Bronchial epithelial cell (primary cell): Measurements from ENCODE around the gene MOV10L1. TPM values are rescaled to one million over a fixed set of nuclear protein-coding genes. Genes with fewer than 3 reads are reported as not detected.
"Not testable (repeated sequence)": the region's sequence is repeated elsewhere in the genome, so short reads cannot be mapped to it uniquely, and the experiment has no call there.

Source experiments
- DNase-seq: peaks from one replicate; pipeline ENCODE4 v3.0.0-alpha.2; 2010; ENCODE audit warnings: low read depth
- FAIRE-seq: peaks from 2 replicates; lab custom pipeline; 2011; peaks lifted over from hg19 to GRCh38; lab: Jason Lieb, UNC
- H3K27me3 ChIP-seq: 2 replicates; pipeline ENCODE4 v1.5.1; 2011; ENCODE audit warnings: low read length; ENCODE audit not compliant: control insufficient read depth, insufficient read depth
- H3K36me3 ChIP-seq: 2 replicates; pipeline ENCODE4 v1.5.1; 2011; ENCODE audit warnings: low read length; ENCODE audit not compliant: control insufficient read depth, insufficient read depth
- H3K4me3 ChIP-seq: 2 replicates; pipeline ENCODE4 v1.5.1; 2011; ENCODE audit warnings: mild to moderate bottlenecking, low read depth, low read length, control low read depth
- total RNA-seq: library from RNA; depleted of rRNA; stranded (reverse); fragments of >200 nt; gene quantifications from 2 replicates; pipeline ENCODE4 v1.2.1, GENCODE V29; 2014
- TF ChIP-seq, protein P1 (sequence below): IDR thresholded peaks from 2 replicates; pipeline ENCODE4 v1.5.1; 2011; ENCODE audit warnings: mild to moderate bottlenecking, moderate library complexity, low read length, control low read depth, inconsistent platforms; ENCODE audit not compliant: insufficient read depth, severe bottlenecking

The MOV10L1 gene
- total RNA-seq, 1 donor from 2014 or later = 0.26 TPM

DNA sequence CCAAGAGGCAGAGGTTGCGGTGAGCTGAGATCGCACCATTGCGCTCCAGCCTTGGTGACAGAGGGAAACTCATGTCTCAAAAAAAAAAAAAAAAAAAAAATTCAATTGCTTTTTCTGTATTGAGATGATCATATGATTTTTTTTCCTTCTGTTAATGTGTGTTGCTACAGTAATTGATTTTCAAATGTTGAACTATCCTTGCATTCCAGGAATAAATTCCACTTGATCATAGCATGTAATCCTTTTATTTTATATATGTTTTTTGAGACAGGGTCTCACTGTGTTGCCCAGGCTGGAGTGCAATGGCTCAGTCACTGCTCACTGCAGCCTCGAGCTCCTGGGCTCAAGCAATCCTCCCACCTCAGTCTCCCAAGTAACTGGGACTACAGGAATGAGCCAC lies 33.3 kb downstream of the MOV10L1 start:
- H3K36me3 ChIP-seq = no peaks in the 10 kb centered on the region
- FAIRE-seq (no peak), DNase-seq (no peak)
- H3K4me3 ChIP-seq = no peak overlapping the region
- TF ChIP-seq, protein P1, sequence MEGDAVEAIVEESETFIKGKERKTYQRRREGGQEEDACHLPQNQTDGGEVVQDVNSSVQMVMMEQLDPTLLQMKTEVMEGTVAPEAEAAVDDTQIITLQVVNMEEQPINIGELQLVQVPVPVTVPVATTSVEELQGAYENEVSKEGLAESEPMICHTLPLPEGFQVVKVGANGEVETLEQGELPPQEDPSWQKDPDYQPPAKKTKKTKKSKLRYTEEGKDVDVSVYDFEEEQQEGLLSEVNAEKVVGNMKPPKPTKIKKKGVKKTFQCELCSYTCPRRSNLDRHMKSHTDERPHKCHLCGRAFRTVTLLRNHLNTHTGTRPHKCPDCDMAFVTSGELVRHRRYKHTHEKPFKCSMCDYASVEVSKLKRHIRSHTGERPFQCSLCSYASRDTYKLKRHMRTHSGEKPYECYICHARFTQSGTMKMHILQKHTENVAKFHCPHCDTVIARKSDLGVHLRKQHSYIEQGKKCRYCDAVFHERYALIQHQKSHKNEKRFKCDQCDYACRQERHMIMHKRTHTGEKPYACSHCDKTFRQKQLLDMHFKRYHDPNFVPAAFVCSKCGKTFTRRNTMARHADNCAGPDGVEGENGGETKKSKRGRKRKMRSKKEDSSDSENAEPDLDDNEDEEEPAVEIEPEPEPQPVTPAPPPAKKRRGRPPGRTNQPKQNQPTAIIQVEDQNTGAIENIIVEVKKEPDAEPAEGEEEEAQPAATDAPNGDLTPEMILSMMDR = no peak
- no peaks in the 10 kb centered on the region for H3K27me3 ChIP-seq

DNA sequence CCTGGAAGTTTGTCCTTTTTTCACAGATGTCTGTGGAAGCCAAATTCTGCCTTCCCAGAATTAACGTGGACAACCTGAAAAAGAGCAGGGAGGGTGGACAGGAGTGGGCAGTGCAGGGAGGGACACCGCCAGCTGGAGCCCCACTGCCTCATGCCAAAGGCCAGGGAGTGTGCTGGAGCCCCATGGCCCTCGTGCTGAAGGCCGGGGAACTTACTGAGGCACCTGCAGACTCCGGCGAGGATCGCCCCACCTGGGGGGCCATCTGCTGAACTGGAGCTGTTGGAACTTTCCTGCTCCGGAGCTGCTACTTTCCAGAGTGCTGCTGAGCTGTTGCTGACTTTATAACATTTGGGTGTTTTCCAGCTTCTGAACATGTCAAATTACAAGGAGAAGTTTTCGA lies 35.2 kb downstream of the MOV10L1 start:
- Histone ChIP-seq H3K4me3 (no peak overlapping the region), H3K36me3 (no peaks in the 10 kb centered on the region), H3K27me3 (no peaks in the 10 kb centered on the region)
- DNase-seq (no peak), FAIRE-seq (no peak)
- TF ChIP-seq, protein P1 = no peak

DNA sequence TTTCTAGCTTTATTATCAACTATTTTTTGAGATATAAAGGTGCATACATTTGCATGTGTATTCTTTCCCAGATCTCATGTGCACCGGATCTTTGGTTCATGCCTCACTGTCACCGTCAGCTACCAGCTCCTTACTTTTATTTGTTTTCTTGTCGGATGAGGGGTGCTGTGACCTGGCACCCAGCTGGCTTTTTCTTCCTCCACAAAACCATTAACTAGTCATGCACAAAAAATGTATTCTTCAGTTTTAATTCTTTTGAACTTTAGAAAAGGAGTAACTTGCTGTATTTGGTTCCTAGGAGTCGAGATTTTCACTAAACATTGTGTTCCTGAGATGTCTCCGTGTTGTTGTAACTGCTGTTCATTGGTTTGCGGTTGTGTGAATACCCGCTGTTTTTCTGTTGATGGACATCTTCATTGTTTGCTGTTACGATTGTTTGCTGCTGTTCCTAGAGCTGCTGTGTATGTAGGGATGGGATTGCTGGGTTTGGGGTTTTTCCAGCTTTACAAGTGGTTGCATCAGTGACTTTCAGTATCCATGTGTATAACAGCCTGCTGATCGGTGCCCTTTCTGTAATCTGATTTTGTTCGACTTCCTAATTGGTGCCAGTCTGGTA lies 39.4 kb downstream of the MOV10L1 start:
- H3K27me3 ChIP-seq = no peaks in the 10 kb centered on the region
- DNase-seq = no peak
- FAIRE-seq = no peak
- H3K36me3 ChIP-seq = no peaks in the 10 kb centered on the region
- TF ChIP-seq, protein P1 = no peak
- no peak overlapping the region for H3K4me3 ChIP-seq

DNA sequence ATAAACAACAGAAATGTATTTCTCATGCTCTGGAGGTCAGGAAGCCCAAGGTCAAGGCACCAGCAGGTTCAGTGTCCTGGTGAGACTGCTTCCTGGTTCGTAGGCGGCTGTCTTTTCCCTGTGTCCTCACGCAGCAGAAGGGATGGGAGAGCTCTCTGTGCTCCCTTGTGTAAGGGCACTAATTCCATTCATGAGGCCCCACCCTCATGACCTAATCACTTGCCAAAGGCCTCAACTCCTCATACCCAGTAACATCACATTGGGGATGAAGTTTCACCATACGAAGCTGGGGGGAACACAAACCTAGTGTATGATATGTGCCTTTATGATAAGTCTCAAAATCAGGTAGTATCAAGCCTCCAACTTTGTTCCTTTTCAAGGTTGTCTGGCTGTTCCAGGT lies 42.1 kb downstream of the MOV10L1 start:
- H3K36me3 ChIP-seq = no peaks in the 10 kb centered on the region
- TF ChIP-seq, protein P1 = no peak
- H3K4me3 ChIP-seq = no peak overlapping the region
- FAIRE-seq (no peak), DNase-seq (no peak)
- no peaks in the 10 kb centered on the region for H3K27me3 ChIP-seq

DNA sequence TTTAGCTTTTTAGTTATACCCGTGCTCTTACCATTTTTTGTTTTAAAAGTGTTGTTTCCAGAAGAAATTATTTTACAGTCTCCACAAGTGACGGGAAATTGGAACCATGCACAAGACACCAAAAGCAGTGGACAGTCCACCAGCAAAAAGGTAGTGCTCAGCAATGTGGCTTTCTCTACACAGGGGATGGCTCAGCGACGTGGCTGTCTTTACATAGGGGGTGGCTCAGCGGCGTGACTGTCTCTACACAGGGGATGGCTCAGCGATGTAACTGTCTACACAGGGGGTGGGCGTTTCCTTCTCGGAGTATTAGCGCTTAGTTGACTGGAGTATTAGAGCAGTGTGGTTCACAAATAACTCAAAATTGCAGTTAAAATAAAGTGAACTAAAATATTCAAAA lies 44.7 kb downstream of the MOV10L1 start:
- TF ChIP-seq, protein P1 = no peak

DNA sequence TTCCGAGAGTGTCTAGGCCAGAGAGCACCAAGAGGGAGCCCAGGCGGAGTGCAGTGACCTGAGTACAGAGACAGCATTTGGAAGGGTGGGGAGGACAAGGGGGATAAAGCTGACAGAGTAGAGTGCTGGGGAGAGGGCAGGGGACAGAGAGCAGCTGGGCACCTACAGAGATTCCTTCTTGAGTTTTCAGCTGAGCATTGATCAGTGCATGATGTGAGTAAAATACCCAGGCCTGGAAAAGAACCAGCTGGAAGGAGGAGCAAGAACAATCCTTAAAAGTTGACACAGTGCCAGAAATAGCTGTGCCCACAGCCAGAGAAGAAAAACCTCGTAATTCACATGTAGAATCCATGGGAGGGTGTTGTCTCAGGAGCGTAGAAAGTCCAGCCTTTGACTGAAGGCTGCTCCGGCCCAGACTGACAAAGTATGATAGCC lies 46.8 kb downstream of the MOV10L1 start:
- DNase-seq = no peak
- Histone ChIP-seq H3K36me3 (no peaks in the 10 kb centered on the region), H3K27me3 (no peaks in the 10 kb centered on the region), H3K4me3 (no peak overlapping the region)
- no peak for FAIRE-seq
- TF ChIP-seq, protein P1 = no peak

More for the DNA sequence above, 44.7 kb downstream of the MOV10L1 start:
- FAIRE-seq (no peak), DNase-seq (no peak)
- Histone ChIP-seq H3K36me3 (no peaks in the 10 kb centered on the region), H3K4me3 (no peak overlapping the region), H3K27me3 (no peaks in the 10 kb centered on the region)

DNA sequence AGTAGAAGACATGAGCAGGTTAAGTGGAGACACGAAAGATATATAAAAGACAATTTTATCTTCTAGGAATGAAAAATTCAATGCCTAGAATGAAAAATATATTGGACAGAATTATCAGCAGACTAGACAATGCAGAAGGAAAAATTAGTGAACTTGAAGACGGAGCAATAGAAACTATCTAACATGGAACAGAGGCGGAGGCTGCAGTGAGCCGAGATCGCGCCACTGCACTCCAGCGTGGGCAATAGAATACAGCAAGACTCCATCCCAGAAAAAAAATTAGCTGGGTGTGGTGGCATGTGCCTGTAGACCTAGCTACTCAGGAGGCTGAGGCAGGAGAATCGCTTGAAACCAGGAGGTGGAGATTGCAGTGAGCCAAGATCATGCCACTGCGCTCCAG lies 47.5 kb downstream of the MOV10L1 start:
- DNase-seq, H3K27me3 ChIP-seq, FAIRE-seq, H3K36me3 ChIP-seq, H3K4me3 ChIP-seq: not testable (repeated sequence)
